A549 (cell line): ENCODE measurements around the gene CEACAM20.

ENCODE experiments used
- CHD2 ChIP-seq: fragments of 150-350 bp; IDR thresholded peaks from 2 replicates; pipeline ENCODE4 v1.6.1; 2014; ENCODE audit warnings: low read length; ENCODE audit not compliant: partially characterized antibody
- EP300 ChIP-seq, 2 experiments: fragments of >200 bp; sonication (Bioruptor Twin); formaldehyde crosslinking; IDR thresholded peaks; 2 replicates in 1 of 2; 3 replicates in 1 of 2; pipeline ENCODE4 v1.6.1; 2016 to 2017
- ESRRA ChIP-seq: fragments of 150-350 bp; IDR thresholded peaks from 2 replicates; pipeline ENCODE4 v1.6.1; 2014; ENCODE audit warnings: mild to moderate bottlenecking, low read length, borderline replicate concordance
- GATA3 ChIP-seq: IDR thresholded peaks from 2 replicates; pipeline ENCODE4 v1.6.1; 2012; ENCODE audit warnings: borderline replicate concordance
- MAZ ChIP-seq: fragments of 150-350 bp; IDR thresholded peaks from 2 replicates; pipeline ENCODE4 v1.6.1; 2014; ENCODE audit warnings: antibody characterized with exemption, low read depth, low read length, borderline replicate concordance
- MYC ChIP-seq: IDR thresholded peaks from 2 replicates; pipeline ENCODE4 v1.6.1; 2012; ENCODE audit warnings: mild to moderate bottlenecking, inconsistent platforms, low read length, improper control_type of control experiment, borderline replicate concordance
- POLR2A ChIP-seq: IDR thresholded peaks from 2 replicates; pipeline ENCODE4 v1.6.1; 2012; ENCODE audit warnings: mild to moderate bottlenecking, low read length
- RAD21 ChIP-seq, 2 experiments: fragments of >200 bp in 1 of 2; sonication (Bioruptor Twin) in 1 of 2; formaldehyde crosslinking in 1 of 2; IDR thresholded peaks in 1 of 2; conservative IDR thresholded peaks in 1 of 2; 2 replicates in 1 of 2; 3 replicates in 1 of 2; pipeline ENCODE4 v1.6.1; 2012 to 2018; ENCODE audit warnings: inconsistent platforms in 1 of 2
- RFX5 ChIP-seq: fragments of 450-650 bp; IDR thresholded peaks from 2 replicates; pipeline ENCODE4 v1.7.1; 2014; ENCODE audit warnings: antibody characterized with exemption, mild to moderate bottlenecking, moderate library complexity
- TF ChIP-seq, protein P1 (sequence below): IDR thresholded peaks from 2 replicates; pipeline ENCODE4 v1.6.1; 2012
- TF ChIP-seq, protein P2 (sequence below): fragments of >200 bp; sonication (Bioruptor Twin); formaldehyde crosslinking; IDR thresholded peaks from 3 replicates; pipeline ENCODE4 v1.5.1; 2016
- TF ChIP-seq, protein P3 (sequence below): fragments of 200-600 bp; sonication (generic); IDR thresholded peaks from 2 replicates; pipeline ENCODE4 v1.6.1; 2016; ENCODE audit warnings: antibody characterized with exemption, mild to moderate bottlenecking, moderate library complexity
- TF ChIP-seq, protein P4 (sequence below): fragments of 450-650 bp; IDR thresholded peaks from 2 replicates; pipeline ENCODE4 v1.6.1; 2014; ENCODE audit warnings: antibody characterized with exemption

DNA sequence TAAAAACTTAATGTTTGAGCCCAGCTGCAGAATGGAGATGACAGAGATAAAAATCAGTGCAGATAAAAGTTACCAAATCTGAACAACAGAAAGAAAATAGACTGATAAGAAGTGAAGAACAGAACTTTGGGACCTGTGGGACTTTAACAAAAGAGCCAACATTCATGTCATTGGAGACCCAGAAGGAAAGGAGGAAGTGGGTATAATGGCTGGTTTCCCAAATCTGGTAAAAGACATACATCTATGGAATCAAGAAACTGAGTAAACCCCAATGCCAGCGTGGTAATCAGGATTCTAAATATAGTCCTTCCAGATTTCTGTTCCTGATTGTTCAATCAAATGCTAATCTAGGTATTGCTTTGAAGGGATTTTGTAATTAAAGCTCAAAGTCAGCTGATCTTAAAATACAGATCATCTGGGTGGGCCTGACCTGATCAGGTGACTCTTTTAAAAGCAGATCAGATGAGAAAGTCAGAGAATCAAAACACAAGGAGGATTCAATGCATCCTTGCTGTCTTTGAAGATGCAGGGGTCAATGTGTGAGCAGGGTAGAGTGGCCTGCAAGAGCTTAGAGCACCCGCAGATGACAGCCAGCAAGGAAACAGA, 25.3 kb upstream of the CEACAM20 start:
- TF ChIP-seq, protein P1, sequence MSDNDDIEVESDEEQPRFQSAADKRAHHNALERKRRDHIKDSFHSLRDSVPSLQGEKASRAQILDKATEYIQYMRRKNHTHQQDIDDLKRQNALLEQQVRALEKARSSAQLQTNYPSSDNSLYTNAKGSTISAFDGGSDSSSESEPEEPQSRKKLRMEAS = no peak
- TF ChIP-seq ESRRA (no peak), CHD2 (no peak), RAD21 (conservative IDR thresholded peaks at IDR 0.05 in 1 of 2, IDR thresholded peaks at IDR 0.05 in 1 of 2) (no peak), EP300 (IDR thresholded peaks at IDR 0.05) (no peak), GATA3 (no peak), POLR2A (no peak), MAZ (no peak), MYC (no peak), RFX5 (no peak)
- TF ChIP-seq, protein P2, sequence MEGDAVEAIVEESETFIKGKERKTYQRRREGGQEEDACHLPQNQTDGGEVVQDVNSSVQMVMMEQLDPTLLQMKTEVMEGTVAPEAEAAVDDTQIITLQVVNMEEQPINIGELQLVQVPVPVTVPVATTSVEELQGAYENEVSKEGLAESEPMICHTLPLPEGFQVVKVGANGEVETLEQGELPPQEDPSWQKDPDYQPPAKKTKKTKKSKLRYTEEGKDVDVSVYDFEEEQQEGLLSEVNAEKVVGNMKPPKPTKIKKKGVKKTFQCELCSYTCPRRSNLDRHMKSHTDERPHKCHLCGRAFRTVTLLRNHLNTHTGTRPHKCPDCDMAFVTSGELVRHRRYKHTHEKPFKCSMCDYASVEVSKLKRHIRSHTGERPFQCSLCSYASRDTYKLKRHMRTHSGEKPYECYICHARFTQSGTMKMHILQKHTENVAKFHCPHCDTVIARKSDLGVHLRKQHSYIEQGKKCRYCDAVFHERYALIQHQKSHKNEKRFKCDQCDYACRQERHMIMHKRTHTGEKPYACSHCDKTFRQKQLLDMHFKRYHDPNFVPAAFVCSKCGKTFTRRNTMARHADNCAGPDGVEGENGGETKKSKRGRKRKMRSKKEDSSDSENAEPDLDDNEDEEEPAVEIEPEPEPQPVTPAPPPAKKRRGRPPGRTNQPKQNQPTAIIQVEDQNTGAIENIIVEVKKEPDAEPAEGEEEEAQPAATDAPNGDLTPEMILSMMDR = no peak
- TF ChIP-seq, protein P3, sequence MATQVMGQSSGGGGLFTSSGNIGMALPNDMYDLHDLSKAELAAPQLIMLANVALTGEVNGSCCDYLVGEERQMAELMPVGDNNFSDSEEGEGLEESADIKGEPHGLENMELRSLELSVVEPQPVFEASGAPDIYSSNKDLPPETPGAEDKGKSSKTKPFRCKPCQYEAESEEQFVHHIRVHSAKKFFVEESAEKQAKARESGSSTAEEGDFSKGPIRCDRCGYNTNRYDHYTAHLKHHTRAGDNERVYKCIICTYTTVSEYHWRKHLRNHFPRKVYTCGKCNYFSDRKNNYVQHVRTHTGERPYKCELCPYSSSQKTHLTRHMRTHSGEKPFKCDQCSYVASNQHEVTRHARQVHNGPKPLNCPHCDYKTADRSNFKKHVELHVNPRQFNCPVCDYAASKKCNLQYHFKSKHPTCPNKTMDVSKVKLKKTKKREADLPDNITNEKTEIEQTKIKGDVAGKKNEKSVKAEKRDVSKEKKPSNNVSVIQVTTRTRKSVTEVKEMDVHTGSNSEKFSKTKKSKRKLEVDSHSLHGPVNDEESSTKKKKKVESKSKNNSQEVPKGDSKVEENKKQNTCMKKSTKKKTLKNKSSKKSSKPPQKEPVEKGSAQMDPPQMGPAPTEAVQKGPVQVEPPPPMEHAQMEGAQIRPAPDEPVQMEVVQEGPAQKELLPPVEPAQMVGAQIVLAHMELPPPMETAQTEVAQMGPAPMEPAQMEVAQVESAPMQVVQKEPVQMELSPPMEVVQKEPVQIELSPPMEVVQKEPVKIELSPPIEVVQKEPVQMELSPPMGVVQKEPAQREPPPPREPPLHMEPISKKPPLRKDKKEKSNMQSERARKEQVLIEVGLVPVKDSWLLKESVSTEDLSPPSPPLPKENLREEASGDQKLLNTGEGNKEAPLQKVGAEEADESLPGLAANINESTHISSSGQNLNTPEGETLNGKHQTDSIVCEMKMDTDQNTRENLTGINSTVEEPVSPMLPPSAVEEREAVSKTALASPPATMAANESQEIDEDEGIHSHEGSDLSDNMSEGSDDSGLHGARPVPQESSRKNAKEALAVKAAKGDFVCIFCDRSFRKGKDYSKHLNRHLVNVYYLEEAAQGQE = no peak
- TF ChIP-seq, protein P4, sequence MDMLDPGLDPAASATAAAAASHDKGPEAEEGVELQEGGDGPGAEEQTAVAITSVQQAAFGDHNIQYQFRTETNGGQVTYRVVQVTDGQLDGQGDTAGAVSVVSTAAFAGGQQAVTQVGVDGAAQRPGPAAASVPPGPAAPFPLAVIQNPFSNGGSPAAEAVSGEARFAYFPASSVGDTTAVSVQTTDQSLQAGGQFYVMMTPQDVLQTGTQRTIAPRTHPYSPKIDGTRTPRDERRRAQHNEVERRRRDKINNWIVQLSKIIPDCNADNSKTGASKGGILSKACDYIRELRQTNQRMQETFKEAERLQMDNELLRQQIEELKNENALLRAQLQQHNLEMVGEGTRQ = no peak
